Left renal pelvis (tissue), 4 donors: Measurements from ENCODE around the gene FSTL1. TPM values are rescaled to one million over a fixed set of nuclear protein-coding genes. Genes with fewer than 3 reads are reported as not detected.

Source experiments
- DNase-seq, 4 donors: peaks; one replicate each; pipeline ENCODE4 v3.0.0-alpha.2; 2013; ENCODE audit warnings: low read depth in 4 of 4, low spot score in 3 of 4
- polyA plus RNA-seq, 4 donors: library from polyadenylated mRNA; unstranded; fragments of 120-200 nt; gene quantifications; one replicate each; pipeline ENCODE4 v1.2.1, GENCODE V29; 2013; ENCODE audit not compliant: insufficient read length in 4 of 4

FSTL1 gene, protein sequence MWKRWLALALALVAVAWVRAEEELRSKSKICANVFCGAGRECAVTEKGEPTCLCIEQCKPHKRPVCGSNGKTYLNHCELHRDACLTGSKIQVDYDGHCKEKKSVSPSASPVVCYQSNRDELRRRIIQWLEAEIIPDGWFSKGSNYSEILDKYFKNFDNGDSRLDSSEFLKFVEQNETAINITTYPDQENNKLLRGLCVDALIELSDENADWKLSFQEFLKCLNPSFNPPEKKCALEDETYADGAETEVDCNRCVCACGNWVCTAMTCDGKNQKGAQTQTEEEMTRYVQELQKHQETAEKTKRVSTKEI
- polyA plus RNA-seq: 1,000 to 10,000 TPM in 1 of 4 donors, 100 to 1,000 TPM in 3; 432 to 1,602 (median 601) TPM

DNA sequence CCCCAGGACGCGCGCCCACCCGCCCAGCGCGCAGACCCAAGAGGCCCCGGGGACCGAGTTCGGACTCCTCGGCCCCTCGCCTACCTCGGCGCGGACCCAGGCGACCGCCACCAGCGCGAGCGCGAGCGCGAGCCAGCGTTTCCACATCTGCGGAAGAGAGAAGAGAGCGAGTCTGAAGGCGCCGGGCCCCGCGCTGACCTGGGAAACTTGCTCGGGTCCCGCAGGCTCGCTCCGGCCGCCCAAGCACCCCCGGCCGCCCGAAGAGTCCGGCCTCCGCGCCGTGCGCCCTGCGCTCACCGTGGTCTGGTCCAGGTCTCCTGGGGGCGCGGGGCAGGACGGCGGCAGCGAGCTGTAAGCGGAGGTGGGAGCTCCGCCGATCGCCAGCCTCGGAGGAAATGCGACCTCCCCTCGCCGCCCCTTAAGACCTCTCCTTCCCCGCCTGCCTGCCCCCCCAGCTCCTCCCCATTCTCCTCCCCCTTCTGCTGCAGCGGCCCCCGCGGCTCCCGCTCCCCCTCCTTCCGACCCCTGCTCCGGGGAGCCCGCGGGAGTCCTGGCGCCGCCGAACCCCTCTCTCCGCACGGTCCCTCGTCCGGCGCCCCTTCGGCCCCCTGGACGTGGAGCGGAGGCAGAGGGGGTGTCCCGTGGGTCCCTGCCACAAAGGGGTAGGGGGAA lies at the start of gene FSTL1:
Gene FSTL1 (minus strand): TSS at position 393 of the 672 bp plus-strand sequence. CDS start 246 bp downstream, at position 147.
- DNase-seq: peak in 2 of 4 donors; percentile 63 to 71

DNA sequence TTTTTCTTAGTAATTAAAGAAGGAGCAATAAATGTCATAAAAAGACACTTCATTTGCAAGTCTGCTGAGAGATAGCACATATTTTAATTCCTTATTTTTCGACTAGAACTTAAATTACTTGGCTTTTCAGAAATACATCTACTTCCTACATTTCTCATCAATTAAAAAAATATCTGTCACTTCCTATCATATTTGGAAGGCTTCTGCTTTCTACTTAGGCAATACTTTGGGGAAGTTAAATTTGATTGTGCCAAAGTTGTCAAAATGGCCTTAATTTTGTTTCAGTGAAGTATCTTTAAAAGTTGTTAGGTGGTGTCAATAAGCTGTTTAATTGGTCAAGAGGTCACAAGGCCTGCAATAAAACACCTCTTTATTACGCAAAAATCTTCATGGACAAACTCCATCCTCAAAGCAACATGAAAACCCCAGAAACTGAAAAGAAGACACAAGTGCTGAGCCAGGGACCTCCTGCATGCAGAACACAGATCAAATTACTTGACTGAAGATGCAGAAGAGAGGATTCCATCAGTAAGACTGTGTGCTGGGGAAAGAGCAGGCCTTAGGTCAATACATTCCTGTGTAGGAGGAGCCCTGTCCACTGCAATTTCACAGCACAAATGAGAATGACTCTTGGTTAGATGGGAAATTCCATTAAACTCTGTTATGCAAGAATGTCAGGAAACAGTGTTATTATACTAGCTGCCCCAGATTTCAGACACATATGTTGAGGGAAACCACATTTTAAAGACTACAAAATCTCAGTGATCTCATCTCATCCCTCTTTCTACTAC lies 48.0 kb upstream of the FSTL1 start:
- peak; percentile 52 to 63 (median 60) for DNase-seq

DNA sequence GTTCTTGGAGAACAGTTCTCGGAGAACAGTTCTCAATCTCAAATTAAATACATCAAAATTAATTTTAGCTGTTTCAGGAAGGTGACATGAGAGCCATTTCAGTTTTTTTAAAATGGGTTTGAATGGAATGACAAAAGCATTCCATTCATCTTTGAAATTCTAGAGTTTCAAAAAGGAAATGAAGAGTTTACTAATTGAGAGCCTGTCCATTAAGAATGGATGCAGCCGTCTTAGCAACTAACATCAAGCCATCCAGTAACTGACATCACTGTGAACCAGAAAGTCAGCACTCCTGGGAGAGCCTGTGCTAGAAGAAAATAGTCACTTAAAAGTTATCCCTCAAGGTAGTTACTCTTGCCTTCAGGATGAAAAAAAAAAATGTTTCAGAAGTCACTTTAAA lies 47.0 kb upstream of the FSTL1 start:
- no peak for DNase-seq

DNA sequence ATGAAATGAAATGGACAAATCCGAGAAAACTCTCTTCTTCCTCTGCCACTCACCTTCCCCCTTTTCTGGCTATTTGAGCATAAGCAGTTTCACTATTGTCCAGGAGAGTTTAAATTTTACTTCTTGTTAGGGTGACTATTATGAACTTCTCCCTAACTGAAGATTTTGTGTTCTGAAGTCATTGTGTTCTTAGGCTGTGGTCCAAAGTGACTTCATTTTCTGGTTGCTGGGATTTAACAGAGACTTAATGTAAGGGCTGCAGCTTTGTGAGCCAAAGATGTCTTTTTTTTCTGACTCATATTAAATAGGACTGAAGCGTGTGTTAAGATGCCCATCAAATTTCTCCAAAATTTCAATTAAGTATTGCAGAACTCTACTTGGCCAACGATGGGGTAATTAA lies 46.5 kb upstream of the FSTL1 start:
- DNase-seq: peak; percentile 46 to 66 (median 58)

DNA sequence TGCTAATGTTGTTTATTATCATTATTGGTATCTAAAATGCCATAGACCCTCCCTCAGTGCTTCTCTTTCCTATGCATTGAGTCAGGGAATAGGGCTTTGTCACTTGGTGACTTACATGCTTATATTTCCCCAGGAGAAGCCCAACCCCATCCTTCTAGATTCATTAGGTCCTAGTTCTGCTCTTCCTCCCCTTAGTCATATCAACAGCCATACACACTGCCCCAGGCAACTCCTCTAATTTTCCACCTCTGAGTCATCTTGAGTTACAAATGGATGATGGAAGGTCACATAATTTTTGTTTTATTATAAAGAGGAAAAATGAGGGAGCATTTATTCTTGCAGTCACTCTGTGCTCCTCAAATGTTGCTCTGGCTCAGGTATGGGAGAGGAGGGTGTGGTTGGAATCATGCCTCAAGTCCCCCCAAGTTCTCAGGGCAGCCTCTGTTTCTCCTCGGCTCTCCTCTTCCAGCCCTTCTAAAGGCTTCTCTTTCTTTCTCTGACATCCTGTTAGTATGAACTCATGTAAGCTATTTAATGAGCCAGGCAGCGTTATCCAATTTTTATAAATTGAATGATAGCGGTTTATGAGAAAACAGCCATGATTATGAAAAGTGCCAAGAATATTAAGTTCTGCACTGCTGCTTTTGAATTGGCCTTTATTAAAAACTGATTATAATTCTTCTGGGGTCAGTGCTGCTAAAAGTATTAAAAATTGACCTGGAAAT lies 45.6 kb upstream of the FSTL1 start:
- DNase-seq: no peak

DNA sequence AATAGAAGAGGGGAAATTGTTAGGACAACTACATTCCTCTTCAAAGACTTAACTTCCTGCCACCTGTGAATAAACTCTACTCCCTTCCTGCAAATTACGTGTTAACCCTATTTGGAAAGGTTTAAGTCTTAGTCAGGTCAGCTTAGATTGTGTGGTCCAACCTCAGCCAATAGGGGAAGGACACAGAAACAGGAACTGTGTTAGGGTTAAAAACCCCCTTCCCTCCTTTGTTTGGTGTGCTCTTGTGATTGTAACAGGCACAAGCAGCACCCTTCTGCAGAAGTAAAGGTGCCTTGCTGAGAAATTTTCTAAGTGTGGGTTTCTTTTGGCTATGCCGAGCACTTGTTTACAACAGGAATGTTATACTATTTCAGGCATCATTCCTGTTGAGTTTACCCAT lies 45.0 kb upstream of the FSTL1 start:
- no peak for DNase-seq

DNA sequence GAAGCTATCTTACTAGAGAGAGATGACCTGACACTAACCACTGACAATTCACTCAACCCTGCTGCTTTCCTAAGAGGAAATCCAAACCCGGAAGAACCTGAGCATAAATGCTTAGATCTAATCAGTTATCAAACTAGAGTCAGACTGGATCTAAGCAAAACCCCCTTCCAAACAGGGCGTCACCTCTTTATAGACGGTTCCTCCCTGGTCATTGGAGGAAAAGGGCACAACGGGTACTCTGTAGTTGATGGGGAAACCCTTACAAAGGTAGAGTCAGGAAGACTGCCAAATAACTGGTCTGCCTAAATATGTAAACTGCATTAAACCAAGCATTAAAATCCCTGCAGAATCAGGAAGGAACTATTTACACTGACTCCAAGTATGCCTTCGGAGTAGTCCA lies 41.3 kb upstream of the FSTL1 start:
- DNase-seq: no peak

DNA sequence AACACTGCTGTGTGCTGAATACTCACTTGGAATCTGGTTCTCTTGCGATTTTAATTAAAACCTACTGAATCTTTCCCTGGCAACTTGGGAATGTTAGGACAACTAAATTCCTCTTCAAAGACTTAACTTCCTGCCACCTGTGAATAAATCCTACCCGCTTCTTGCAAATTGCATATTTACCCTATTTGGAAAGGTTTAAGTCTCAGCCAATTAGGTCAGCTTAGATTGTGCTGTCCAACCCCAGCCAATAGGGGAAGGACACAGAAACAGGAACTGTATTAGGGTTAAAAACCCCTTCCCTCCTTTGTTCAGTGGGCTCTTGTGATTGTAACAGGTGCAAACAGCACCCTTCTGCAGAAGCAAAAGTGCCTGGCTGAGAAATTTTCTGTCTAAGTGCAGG lies 38.6 kb upstream of the FSTL1 start:
- DNase-seq: no peak

DNA sequence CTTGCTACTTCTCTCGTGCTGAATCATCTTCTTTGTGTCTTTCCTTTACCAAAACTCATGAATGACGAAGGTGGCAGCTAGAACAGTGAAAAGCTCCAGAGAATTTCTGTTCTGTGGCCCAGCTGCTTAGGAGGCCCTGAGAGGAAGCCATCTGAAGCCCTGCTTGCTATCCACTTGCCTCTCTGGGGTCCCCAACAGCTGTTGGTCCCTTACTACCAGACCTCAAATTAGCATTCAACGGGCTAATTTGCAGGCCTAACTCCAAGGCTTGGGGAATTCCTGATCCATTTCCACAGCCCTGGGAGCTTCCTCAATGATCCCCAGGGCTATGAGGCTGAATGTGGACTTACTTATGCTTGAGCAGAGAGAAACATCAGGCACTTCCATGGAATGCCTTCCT lies 37.5 kb upstream of the FSTL1 start:
- DNase-seq: no peak

DNA sequence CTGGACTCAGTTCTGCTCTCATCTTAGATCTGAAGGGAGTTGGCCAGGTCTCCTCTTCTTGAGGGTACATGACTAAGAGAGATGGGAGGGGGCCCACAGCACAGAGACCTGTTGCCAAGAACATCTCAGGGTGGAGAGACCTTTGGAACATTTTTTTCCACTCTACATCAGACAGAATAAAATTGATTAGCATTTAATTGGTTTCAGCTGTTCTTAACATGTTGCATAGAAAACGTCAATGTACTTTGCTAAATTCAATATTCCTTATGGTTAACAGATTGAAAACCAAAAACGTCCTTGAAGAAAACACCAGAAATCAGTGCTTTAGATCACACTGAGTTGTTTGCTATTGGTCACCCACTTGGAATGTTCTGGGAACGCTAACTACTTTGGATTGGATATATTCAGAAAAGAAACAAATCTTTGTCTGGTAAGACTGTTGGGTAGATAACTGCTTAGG lies 36.4 kb upstream of the FSTL1 start:
- DNase-seq: no peak

DNA sequence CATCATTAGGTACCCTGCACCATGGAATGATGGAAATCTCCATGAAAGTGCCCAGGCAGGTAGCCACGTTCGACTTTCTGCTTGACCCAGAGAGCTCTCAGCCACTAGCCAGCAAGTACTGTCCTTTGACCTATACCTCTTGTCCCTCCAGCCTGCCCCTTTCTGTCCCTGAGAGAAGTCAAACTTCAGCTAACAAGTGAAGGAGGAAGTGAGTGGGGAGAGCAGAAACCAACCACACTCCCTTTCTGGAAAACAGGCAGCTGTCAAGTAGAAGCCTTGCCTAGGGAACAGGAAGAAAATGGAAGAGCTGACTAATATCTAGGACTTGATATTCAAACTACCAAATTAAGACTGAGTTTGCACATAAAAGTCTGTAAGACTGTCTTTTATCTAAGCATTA lies 30.3 kb upstream of the FSTL1 start:
- no peak for DNase-seq

DNA sequence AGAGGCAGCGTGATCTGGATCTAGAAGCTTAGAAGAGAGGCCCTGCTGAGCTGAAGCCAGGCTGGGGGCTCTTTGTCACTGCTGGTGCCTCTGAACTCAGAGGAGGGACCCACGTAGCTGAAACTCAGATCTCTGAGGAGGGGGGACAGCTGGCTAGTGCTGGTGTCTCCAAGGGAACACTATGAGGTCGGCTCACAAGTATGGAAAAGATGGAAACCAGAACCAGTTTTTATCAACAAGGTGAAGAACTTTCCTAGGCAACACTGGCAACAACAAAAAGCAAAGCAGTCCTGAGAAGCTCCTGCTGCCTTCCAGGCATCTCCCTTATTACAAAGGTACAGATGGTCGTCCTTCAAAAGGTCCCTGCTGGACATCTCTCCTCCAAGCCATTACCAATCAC lies 27.0 kb upstream of the FSTL1 start:
- DNase-seq: no peak

DNA sequence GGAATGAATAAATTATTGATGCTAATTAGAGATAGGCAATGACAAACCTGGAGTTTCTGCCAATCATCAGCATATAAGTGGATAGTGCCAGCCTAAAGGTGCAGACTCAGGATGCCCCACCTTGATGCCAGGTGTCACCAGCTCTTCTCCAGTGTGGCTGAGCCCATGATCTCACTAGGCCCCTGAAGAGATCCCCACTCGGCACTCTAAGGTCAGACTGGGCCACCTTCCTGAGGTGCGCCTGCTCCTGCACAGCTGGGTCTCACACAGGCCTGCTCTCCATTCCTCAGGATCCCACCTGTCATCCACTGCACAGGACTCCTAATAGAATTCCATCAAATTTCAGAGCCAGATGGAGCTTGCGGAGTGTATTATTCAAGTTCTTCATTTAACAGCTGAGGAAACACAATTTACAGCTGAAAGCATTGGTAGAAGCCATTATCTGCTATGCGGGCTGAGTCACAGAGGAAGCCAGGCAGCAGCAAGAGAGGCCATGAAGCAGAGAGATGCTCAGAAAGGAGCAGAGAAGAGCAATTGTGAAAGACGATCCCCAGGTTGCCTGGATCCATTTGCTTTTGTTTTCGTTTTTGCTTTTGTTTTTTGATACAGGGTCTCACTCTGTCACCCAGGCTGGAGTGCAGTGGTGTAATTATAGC lies 25.1 kb upstream of the FSTL1 start:
- no peak for DNase-seq

DNA sequence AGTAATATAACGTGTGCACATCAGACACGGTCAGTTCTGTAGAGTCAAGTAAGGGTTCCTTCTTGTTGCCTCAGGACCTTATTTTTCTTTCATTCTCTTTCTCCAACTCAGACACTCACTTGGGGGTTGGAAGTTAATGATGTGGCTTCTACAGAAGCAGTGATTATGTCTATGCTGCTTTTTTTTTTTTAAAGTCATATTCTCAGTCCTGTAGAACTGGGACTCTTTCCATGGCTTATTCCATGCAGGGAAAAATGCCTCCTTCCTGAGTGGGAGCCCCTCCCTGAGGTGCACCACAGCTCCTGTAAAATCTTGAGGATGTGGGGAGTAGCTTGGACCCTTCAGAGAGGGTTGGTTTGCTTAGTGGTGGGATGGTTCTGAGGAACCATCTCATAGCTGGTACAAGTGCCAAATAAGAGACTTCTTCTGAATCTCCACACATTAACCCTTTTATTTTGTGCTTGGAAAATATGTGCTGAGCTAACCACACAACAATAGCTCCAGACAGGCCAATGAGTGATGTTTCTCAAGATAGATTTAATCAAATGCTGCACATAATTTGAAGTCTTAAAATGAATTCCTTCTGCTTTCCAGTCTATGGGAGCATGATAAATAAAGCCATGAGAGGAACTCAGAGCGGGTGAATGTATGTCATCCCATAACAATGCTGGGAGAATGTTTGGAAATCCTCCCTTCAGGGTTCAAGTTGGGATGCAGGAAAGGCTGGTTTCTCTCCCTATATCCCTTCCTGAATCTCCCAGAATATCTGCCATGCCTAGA lies 23.3 kb upstream of the FSTL1 start:
- no peak for DNase-seq

DNA sequence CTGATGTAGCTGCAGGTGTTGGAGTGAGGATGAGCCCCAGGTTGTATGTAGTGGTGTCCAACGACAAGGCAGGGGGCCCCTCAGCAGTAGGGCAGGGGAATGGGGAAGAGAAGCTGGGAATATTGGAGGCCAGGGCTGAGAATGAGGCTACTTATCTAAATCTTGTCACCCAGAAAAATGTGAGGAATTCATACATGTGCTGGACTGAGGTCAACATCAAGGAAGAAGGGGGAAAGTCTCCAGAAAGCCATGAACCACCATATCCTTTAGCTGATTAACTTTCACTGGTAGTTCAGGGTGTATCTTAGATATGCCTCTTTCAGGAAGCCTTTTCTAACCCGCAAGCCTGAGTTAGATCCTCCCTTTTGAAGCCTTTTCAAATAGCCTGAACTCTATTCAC lies 22.6 kb upstream of the FSTL1 start:
- no peak for DNase-seq

DNA sequence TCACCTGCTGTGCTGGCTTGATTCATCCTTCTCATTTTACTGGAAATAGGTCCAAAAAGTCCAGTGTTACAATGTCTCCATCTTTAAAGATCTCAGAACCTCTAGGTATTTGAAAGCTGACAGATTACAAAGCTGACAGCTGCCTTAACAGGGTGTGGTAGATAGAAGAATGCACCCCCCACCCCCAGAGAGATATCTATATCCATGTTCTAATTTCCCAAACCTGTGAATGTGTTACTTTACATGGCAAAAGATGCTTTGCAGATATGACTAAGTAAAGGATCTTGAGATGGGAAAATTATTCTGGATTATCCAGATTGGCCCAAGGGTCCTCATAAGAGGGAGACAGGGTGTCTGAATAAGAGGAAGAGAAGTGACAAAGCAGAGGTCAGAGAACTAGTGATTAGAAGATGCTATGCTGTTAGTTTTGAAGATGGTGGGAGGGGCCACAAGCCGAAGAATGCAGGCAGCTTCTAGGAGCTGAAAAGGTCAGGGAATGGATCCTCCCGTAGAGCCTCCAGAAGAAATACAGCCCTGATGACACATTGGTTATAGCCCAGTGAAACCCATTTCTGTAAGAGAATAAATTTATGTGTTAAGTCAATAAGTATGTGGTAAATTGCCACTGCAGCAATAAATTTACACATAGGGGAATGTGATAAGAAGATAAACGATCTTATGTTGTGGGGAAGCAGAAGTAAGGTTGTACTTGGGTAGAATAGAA lies 21.5 kb upstream of the FSTL1 start:
- DNase-seq: no peak

DNA sequence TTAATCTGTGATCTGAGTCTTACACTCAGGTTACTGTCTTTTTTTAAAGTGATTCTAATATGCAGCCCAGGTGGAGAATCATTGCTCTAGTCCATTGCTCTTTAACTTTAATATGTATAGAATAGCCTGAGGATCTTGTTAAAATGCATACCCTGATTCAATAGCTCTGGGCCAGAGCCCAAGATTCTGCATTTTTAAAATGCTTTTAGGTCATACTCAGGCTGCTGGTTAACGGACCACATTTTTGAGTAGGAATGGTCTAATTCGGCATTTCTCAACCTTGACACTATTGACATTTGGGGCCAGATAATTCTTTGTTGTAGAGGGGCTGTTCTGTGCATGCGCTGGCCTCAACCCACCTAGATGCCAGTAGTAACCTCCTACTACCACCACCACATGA lies 20.9 kb upstream of the FSTL1 start:
- DNase-seq: no peak

DNA sequence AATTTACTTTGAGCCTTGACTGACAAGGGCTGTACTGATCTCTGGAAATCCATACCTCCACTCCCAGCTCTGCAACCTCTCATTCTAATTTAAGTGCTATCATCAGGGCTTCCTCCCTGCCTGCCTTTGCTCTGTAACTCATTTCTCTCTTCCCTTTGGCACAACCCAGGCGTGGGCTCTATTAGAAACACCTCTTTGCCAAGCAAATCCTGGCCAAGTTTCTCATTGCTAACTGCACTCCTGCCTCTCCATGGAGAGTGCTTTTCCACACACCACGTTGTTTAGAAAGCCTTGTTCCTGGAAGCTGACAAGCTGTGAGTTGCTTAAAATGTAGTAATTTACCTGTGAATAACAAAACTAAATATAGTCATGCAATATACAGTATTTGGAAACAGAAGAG lies 20.1 kb upstream of the FSTL1 start:
- no peak for DNase-seq

DNA sequence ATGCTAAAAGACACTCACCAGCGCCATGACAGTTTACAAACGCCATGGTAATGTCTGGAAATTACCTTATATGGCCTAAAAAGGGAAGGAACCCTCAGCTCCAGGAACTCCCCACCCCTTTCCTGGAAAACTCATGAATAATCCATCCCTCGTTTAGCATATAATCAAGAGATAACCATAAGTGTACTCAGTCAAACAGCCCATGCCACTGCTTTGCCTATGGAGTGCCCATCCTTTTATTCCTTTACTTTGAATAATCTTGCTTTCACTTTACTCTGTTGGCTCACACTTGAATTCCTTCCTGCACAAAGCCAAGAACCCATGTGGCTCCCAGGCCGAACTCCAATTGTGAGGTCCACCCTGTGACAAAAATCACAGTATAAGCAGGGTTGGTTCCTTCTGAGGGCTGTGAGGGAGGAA lies 19.1 kb upstream of the FSTL1 start:
- DNase-seq: no peak
